Esophagus squamous epithelium (tissue), 4 donors: ENCODE measurements around the gene METTL25.

ENCODE experiments used
- POLR2A ChIP-seq, 4 donors: fragments of 450-650 bp; IDR thresholded peaks; one replicate each; pipeline ENCODE4 v1.6.1; 2017; ENCODE audit warnings: antibody characterized with exemption in 4 of 4, mild to moderate bottlenecking in 4 of 4, moderate library complexity in 3 of 4
- TF ChIP-seq, protein P1 (sequence below), 6 experiments: fragments of 450-650 bp in 4 of 6; fragments of 200-600 bp in 2 of 6; sonication (generic) in 2 of 6; IDR thresholded peaks; one replicate each; pipeline ENCODE4 v1.5.1; 2016 to 2019; ENCODE audit warnings: antibody characterized with exemption in 6 of 6, mild to moderate bottlenecking in 4 of 6, moderate library complexity in 4 of 6

- TF ChIP-seq, protein P1, sequence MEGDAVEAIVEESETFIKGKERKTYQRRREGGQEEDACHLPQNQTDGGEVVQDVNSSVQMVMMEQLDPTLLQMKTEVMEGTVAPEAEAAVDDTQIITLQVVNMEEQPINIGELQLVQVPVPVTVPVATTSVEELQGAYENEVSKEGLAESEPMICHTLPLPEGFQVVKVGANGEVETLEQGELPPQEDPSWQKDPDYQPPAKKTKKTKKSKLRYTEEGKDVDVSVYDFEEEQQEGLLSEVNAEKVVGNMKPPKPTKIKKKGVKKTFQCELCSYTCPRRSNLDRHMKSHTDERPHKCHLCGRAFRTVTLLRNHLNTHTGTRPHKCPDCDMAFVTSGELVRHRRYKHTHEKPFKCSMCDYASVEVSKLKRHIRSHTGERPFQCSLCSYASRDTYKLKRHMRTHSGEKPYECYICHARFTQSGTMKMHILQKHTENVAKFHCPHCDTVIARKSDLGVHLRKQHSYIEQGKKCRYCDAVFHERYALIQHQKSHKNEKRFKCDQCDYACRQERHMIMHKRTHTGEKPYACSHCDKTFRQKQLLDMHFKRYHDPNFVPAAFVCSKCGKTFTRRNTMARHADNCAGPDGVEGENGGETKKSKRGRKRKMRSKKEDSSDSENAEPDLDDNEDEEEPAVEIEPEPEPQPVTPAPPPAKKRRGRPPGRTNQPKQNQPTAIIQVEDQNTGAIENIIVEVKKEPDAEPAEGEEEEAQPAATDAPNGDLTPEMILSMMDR (IDR thresholded peaks at IDR 0.05): no peak
- TF ChIP-seq POLR2A (IDR thresholded peaks at IDR 0.05): no peak
Observed at GRCh38 chr12:82507686-82508085, 149.4 kb downstream of the METTL25 start.
